ENCODE data around the gene CEP131.
A peak's percentile ranks its signal among the peaks of the same experiment; 100 is the strongest.

CEP131 gene

GRCh38 chr17:81222906-81223761, at the start of gene CEP131:
TSS of gene CEP131 (minus strand) at chr17:81222965. CDS start at chr17:81220056, 2,909 bp downstream.
- peak; percentile 100 for DNase-seq (ENCODE audit: low spot score)

GRCh38 chr17:81271226-81271625, 48.5 kb upstream of the CEP131 start:
- DNase-seq (ENCODE audit: low spot score): no peak

DNA sequence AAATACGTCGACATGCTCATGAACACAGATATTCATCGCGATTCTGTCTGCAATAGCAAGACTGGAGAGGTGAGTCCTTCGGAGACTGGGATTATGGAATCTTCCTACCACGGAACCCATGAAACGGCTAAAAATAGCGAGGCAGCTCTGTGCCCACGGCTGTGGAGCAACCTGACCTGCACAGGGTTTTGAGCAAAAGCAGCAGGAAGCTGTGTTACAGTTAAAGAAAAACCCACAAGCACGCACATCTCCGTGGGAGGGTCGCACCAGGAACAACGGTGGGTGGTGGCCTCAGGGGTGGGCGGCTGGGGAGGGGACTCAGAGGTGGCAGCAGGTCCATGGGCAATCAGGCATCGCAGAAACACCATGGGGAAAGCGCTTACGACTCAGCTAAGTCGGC, 47.5 kb upstream of the CEP131 start:
- no peak for DNase-seq (ENCODE audit: low spot score)

DNA sequence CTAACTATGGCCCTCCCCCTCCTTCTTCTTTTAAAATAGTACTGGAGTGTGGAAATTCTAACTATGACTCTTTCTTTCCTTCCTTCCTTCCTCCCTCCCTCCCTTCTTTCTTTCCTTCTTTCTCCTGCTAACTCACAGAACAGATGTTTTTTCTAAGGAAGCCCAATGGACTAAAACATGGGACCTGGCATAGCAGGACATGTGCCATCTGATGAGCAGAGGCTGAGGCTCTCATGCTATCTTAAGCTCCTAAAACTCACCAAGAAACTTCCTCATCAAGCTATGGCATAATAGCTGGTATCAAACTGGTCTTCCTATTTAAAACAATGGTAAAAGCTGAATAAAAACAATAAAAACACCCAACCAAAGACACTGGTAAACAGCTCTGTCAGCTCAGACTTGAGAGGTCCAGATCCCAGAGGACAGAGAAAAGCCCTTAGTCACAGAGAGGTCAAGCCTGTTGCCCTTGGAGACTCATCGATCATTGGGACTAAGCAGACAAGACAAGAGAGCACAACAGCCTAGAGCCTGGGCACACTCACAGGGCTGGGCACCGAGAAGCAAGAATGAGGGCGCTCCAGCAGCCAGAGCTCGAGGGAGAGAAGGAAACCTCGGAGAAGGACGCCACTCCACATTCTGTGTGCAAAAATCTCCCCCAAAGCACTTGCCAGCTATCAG, 44.8 kb upstream of the CEP131 start:
- no peak for DNase-seq (ENCODE audit: low spot score)

DNA sequence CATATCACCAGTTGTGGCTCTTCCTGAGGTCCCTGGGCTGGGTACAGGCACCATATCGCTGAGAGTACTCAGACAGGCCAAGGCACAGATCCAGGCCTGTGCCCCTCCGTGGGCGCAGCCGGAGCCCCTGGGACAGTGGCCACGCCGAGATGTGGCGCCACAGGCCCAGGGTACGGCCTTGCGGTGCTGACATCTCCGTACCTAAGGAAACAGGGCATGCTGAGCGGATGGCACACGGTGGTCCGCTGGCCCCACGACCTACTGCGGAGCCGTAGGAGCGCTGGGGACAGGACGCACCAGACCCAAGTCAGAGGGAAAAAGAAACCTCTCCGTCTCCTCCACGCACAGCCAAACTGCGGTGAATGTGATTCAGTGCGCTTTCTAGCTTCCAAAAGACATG, 42.8 kb upstream of the CEP131 start:
- DNase-seq (ENCODE audit: low spot score): no peak

GRCh38 chr17:81264640-81265039, 41.9 kb upstream of the CEP131 start:
- no peak for DNase-seq (ENCODE audit: low spot score)

GRCh38 chr17:81263371-81264181, 40.8 kb upstream of the CEP131 start:
- DNase-seq (ENCODE audit: low spot score): no peak

GRCh38 chr17:81261582-81262336, 39.0 kb upstream of the CEP131 start:
- no peak for DNase-seq (ENCODE audit: low spot score)

DNA sequence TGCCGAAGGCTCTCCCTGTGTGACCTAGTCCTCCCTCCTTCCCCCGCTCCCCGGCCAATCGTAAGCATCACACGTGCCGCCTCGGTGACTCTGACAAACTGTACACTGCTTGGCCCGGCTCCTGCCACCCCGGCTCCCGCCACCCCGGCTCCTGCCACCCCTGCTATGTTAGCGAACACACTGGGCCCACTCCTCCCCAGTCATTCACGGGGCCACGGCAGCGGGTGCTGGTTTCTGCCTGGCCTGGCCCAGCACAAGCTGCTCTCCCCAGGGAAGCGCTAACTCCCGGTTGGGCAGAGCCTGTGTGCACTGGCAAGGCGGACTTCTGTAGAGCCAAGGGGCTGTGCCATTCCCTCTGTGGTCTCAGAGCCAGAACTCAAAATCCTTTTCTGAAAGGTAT, 38.3 kb upstream of the CEP131 start:
- DNase-seq (ENCODE audit: low spot score): no peak

DNA sequence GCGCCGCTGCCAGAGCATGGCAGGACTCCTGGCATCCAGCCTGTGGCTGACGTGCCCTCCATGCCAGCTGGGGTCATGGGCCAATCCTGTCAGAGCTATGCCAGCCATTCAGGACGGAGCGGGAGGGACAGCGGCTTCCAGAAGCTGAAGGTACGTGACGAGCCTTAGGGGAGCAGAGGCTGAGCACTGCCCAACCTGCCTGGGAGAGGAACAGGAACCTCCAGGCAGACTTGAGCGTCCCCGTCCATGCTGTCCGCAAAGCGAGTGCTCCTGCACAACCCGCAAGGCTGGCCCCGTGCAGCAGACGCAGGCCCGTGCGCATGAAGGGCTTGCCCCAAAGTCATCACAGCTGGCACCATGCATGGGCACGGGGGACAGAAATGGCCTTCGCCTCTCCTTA, 37.9 kb upstream of the CEP131 start:
- DNase-seq (ENCODE audit: low spot score): no peak

- DNase-seq (ENCODE audit: low spot score): no peak
These were observed 37.4 kb upstream of the CEP131 start for GRCh38 chr17:81260171-81260570.

- DNase-seq (ENCODE audit: low spot score): no peak
These were observed 36.4 kb upstream of the CEP131 start for GRCh38 chr17:81259058-81259605.

DNA sequence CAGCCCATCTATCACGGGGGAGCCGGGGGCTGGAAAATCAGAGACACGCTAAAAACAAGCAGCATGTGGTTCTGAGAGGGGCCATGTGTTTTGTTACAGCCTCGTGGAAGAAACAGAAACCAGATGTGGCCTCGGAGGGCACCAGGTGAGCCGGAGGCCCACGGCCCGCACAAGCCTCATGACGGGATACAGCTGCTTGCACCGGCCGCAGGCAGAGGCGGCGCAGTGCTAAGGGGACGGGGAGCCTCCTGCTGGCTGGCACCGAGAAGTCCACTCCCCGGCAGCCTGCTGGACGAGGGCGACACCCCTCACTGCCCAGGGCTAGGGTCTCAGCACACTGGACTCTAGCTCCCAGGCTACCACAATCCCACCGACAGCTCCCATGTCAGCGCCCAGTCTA, 35.5 kb upstream of the CEP131 start:
- no peak for DNase-seq (ENCODE audit: low spot score)

DNA sequence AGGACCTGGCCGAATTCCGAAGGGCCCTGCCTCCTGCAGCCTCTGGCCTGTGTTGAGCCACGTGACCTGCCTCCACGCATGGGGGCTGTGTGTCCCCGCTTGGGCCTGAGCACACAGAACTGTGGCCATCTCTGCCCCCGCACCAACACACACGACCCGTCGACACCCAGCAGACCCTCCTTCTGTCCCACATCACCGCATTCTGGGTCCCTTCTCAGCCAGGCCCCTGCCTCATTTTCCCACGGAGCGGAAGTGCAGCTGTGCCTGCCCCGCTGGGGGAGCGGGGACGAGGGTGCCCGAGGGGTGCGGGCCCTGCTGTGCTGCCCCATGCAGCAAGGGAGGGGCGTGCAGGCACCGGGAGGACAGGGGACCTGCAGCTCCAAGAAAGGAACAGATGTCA, 34.8 kb upstream of the CEP131 start:
- no peak for DNase-seq (ENCODE audit: low spot score)

GRCh38 chr17:81256616-81257015, 33.9 kb upstream of the CEP131 start:
- DNase-seq (ENCODE audit: low spot score): no peak

GRCh38 chr17:81254955-81255717, 32.4 kb upstream of the CEP131 start:
- peak; percentile 78 for DNase-seq (ENCODE audit: low spot score)

DNA sequence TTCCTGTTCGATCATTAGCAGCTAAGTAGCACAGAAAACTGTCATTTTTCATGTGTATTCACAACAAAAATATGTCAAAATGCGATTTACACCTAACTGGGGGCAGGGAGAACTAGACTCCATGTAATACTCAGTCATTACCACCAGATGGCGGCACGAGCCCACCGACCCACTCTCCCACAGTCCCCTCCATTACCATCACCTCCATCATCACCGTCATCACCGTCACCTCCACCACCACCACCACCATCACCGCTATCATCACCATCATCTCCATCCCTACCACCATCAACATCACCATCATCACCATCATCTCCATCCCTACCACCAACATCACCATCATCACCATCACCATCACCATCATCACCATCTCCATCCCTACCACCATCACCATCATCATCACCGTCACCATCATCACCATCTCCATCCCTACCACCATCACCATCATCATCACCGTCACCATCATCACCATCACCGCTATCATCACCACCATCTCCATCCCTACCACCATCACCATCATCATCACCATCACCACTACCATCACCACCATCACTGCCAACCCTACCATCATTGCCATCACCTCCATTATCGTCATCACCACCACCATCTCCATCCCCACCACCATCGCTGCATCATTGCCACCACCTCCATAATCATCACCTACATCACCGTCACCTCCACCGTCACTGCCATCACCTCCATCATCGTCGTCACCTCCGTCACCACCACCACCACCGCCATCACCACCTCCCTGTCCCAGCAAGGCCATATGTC, 30.8 kb upstream of the CEP131 start:
- DNase-seq (ENCODE audit: low spot score): peak; percentile 84

- no peak for DNase-seq (ENCODE audit: low spot score)
These were observed 30.2 kb upstream of the CEP131 start for GRCh38 chr17:81252987-81253329.

- DNase-seq (ENCODE audit: low spot score): no peak
These were observed 29.7 kb upstream of the CEP131 start for GRCh38 chr17:81252326-81252986.
